Esophagus squamous epithelium (tissue), 4 donors: ENCODE results near the gene LRRC38.

Source experiments
- CTCF ChIP-seq, 6 experiments: fragments of 450-650 bp in 4 of 6; fragments of 200-600 bp in 2 of 6; sonication (generic) in 2 of 6; IDR thresholded peaks; one replicate each; pipeline ENCODE4 v1.5.1; 2016 to 2019; ENCODE audit warnings: antibody characterized with exemption in 6 of 6, mild to moderate bottlenecking in 4 of 6, moderate library complexity in 4 of 6
- POLR2A ChIP-seq, 4 donors: fragments of 450-650 bp; IDR thresholded peaks; one replicate each; pipeline ENCODE4 v1.6.1; 2017; ENCODE audit warnings: antibody characterized with exemption in 4 of 4, mild to moderate bottlenecking in 4 of 4, moderate library complexity in 3 of 4

DNA sequence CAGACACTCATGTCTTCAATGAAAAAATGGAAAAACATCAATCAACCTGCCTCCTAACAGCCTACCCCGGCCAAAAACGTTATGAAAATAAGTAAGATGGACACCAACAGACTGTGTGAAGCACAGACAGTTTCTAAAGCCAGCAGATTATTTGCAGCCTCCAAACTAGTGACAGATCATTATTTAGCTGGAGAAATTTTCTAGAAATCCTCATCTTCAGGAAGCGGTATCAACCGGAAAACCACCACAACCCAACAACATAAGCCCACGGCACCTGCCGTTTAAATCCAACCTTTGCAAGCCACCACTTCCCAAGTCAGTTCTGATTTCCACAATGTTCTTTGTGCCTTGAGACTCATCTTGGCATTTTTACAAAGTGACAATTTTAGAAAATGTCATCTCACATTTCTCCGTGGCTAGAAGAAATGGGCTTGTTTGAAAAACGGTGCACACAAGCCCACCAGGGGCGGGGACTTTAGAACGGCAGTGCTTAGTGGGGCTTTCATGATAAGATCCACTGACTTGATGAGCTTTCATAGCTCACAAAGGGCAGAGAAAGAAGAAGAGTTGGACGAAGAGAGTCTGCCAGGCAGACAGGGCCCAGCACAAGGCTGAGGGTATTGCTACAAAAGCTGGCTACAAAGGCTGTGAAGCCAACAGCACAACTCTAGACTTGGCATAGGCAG lies 34.5 kb downstream of the LRRC38 start:
- TF ChIP-seq CTCF (IDR thresholded peaks at IDR 0.05) = no peak
- no peak for TF ChIP-seq POLR2A (IDR thresholded peaks at IDR 0.05)
